OCI-LY3 (cell line): ENCODE data around the gene FLNC.

ENCODE experiments used
- CTCF ChIP-seq: fragments of 200-600, 300-600 bp; sonication (generic); IDR thresholded peaks from 2 replicates; pipeline ENCODE4 v1.5.1; 2014; ENCODE audit warnings: antibody characterized with exemption, low read length, low read depth
- EZH2phosphoT487 ChIP-seq: fragments of 200-600 bp; shearing (Covaris generic); IDR thresholded peaks from 2 replicates; pipeline ENCODE4 v1.6.1; 2018; ENCODE audit warnings: antibody characterized with exemption, mixed run types, low read depth

DNA sequence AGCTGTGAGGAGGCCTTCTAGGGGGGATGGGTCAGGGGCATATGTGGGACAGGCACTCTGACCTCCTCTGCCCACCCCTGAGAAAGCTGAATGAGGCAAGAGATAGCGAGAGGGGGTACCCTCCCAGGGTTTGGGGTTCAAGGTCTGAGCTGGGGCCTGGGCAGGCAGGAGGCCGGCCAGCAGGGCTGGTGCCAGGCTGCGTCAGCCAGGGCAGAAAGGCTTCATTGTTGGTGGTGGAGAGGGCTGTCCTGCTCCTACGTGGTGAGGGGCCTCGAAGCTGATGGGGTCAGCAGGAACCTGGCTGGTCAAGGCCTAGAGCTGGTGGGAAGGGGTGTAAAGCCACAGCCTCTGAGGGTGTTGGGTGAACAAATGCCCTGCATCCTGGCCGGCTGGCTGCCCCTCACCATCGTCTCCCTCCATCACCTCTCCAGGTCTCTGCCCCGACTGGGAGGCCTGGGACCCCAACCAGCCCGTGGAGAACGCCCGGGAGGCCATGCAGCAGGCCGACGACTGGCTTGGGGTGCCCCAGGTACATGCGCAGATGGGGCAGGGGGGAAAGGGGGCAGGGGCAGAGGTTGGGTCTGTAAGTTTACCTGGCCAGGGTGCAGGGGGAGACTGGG, 6.6 kb downstream of the FLNC start:
- TF ChIP-seq CTCF (no peak), EZH2phosphoT487 (no peak)
